ENCODE data around the gene GPC5.

The GPC5 gene

DNA sequence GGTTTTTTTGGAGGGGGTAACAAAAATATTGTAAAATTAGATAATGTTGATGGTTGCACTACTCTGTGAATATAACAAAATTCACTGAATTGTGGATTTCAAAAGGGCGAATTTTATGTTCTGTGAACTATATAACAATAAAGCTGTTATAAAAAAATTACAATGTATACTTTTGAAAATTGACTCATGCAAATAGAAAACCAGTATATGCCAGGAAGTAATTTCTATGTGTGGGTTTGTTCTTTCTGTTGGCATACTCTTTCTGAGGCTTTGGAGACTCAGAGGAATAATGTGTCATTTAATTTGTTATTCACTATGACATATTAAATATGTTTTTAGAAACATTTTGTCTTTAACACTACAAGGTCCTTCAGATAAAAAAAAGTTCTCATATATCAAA, 310.1 kb downstream of the GPC5 start (continued):
- TF ChIP-seq ZNF518A (tag by site-specific recombination; conservative IDR thresholded peaks at IDR 0.05; ENCODE audit: low read depth) (no peak), ZNF747 (tag by site-specific recombination; IDR thresholded peaks at IDR 0.05) (no peak), ZNF549 (tag by site-specific recombination; IDR thresholded peaks at IDR 0.05) (no peak), ZNF555 (tag by site-specific recombination; conservative IDR thresholded peaks at IDR 0.05) (no peak), MEIS1 (CRISPR knock-in tag; IDR thresholded peaks at IDR 0.05; ENCODE audit: borderline replicate concordance) (no peak), ZSCAN5A (tag by site-specific recombination; IDR thresholded peaks at IDR 0.05) (no peak), FEZF1 (tag by site-specific recombination; IDR thresholded peaks at IDR 0.05) (no peak)

- H3K4me3 ChIP-seq (ENCODE audit: low read depth, low read length): no peak overlapping the region
- no peak overlapping the region for H3K27ac ChIP-seq (ENCODE audit: extremely low read depth, low read depth, low read length)
- H3K4me1 ChIP-seq (ENCODE audit: control insufficient read depth, insufficient read depth, low read length): no peaks in the 10 kb centered on the region
- ChIA-PET CTCF (no interaction called here), POLR2A (no interaction called here)
- H3K36me3 ChIP-seq (ENCODE audit: control insufficient read depth in 2 of 2, insufficient read depth in 1 of 2, low read length in 2 of 2): no peaks in the 10 kb centered on the region
- no peaks in the 10 kb centered on the region for H3K9me3 ChIP-seq (ENCODE audit: control insufficient read depth, insufficient read depth, low read depth, low read length)
- TF ChIP-seq ZNF426 (tag by site-specific recombination; IDR thresholded peaks at IDR 0.05): no peak
- TF ChIP-seq ZNF354C (tag by site-specific recombination; IDR thresholded peaks at IDR 0.05; ENCODE audit: borderline replicate concordance, low read depth): no peak
- TF ChIP-seq ZNF146 (tag by site-specific recombination; IDR thresholded peaks at IDR 0.05): no peak
- TF ChIP-seq ZNF302 (tag by site-specific recombination; IDR thresholded peaks at IDR 0.05; ENCODE audit: low read depth): no peak
- no peak for TF ChIP-seq ZNF280D (tag by site-specific recombination; IDR thresholded peaks at IDR 0.05)
- no peak for TF ChIP-seq ZNF701 (tag by site-specific recombination; IDR thresholded peaks at IDR 0.05)
- no peak for TF ChIP-seq KLF8 (tag by site-specific recombination; IDR thresholded peaks at IDR 0.05)
- no peak for TF ChIP-seq ZNF529 (tag by site-specific recombination; IDR thresholded peaks at IDR 0.05; ENCODE audit: insufficient replicate concordance)
- TF ChIP-seq IKZF3 (tag by site-specific recombination; IDR thresholded peaks at IDR 0.05): no peak
- no peak for TF ChIP-seq ZBTB8A (tag by site-specific recombination; IDR thresholded peaks at IDR 0.05)
- no peak for TF ChIP-seq ZNF670 (tag by site-specific recombination; IDR thresholded peaks at IDR 0.05; ENCODE audit: low read depth)
- TF ChIP-seq KLF1 (tag by site-specific recombination; IDR thresholded peaks at IDR 0.05): no peak
- TF ChIP-seq OSR2 (tag by site-specific recombination; IDR thresholded peaks at IDR 0.05): no peak
- TF ChIP-seq ZNF398 (tag by site-specific recombination; IDR thresholded peaks at IDR 0.05): no peak
- no peak for TF ChIP-seq MEIS1 (CRISPR knock-in tag; IDR thresholded peaks at IDR 0.05; ENCODE audit: borderline replicate concordance)
- no peak for TF ChIP-seq ZNF2 (tag by site-specific recombination; IDR thresholded peaks at IDR 0.05)
- TF ChIP-seq ZNF366 (tag by site-specific recombination; conservative IDR thresholded peaks at IDR 0.05): no peak
- TF ChIP-seq ZNF639 (tag by site-specific recombination; IDR thresholded peaks at IDR 0.05): no peak
- no peak for TF ChIP-seq ZNF404 (tag by site-specific recombination; IDR thresholded peaks at IDR 0.05)
These were observed 310.8 kb downstream of the GPC5 start for GRCh38 chr13:91709180-91709579.

Data from HEK293 (cell line).